IMR-90 (cell line): ENCODE results near the gene BTD. TPM values are rescaled to one million over a fixed set of nuclear protein-coding genes. Genes with fewer than 3 reads are reported as not detected.
A peak's percentile ranks its signal among the peaks of the same experiment; 100 is the strongest.

ENCODE experiments used
- ATAC-seq: fragments of 200-7000 bp; cut with Tn5 transposase; 2 replicates; pipeline ENCODE4 v1.9.1; 2020; ENCODE audit warnings: low read depth, mild to moderate bottlenecking, moderate library complexity
- BruUV-seq: library from RNA; stranded (reverse); fragments of 400-500 nt; replicated peaks from 2 replicates; lab custom pipeline; 2021; lab: Mats Ljungman, UMichigan
- CTCF ChIA-PET: fragments of 300-600 bp; formaldehyde crosslinking; extraction: SDS; loops from one replicate; lab custom pipeline; 2021; ENCODE audit warnings: antibody characterized with exemption; lab: Yijun Ruan, JAX
- POLR2A ChIA-PET: fragments of 300-600 bp; sonication (Branson Sonifier 250); formaldehyde crosslinking; loops from one replicate; lab custom pipeline; 2022; ENCODE audit warnings: antibody characterized with exemption; ENCODE audit not compliant: unreplicated experiment; lab: Charles Lee
- DNase-seq: peaks from one replicate; pipeline ENCODE4 v3.0.0; 2013
- H2AFZ ChIP-seq: replicated peaks from 2 replicates; pipeline ENCODE3; 2013; ENCODE audit warnings: low read length, mild to moderate bottlenecking; ENCODE audit not compliant: poor library complexity
- H2AK5ac ChIP-seq: 2 replicates; pipeline ENCODE4 v1.6.1; 2013; ENCODE audit warnings: low read depth, low read length, inconsistent platforms
- H2AK9ac ChIP-seq: replicated peaks from 2 replicates; pipeline ENCODE3; 2013; ENCODE audit warnings: mild to moderate bottlenecking, low read depth, low read length, moderate library complexity; ENCODE audit not compliant: poor library complexity
- H2BK120ac ChIP-seq: 2 replicates; pipeline ENCODE4 v1.6.1; 2013; ENCODE audit warnings: low read depth, low read length, inconsistent platforms
- H2BK15ac ChIP-seq: 3 replicates; pipeline ENCODE4 v1.6.1; 2013; ENCODE audit warnings: low read depth, low read length, inconsistent platforms
- H2BK20ac ChIP-seq: 2 replicates; pipeline ENCODE4 v1.6.1; 2013; ENCODE audit warnings: low read depth, mild to moderate bottlenecking, inconsistent platforms, low read length, moderate library complexity
- H2BK5ac ChIP-seq: 2 replicates; pipeline ENCODE4 v1.6.1; 2013; ENCODE audit warnings: mild to moderate bottlenecking, low read depth, low read length, inconsistent platforms; ENCODE audit not compliant: poor library complexity, severe bottlenecking
- H3K14ac ChIP-seq: replicated peaks from 2 replicates; pipeline ENCODE4 v1.6.1; 2013; ENCODE audit warnings: low read depth, low read length, inconsistent platforms
- H3K18ac ChIP-seq: 2 replicates; pipeline ENCODE4 v1.6.1; 2013; ENCODE audit warnings: low read depth, low read length, control low read depth
- H3K23ac ChIP-seq: 2 replicates; pipeline ENCODE4 v1.6.1; 2013; ENCODE audit warnings: low read depth, low read length, inconsistent platforms
- H3K27ac ChIP-seq: 2 replicates; pipeline ENCODE4 v1.5.1; 2013; ENCODE audit warnings: mild to moderate bottlenecking, control low read depth, low read length; ENCODE audit not compliant: insufficient read depth
- H3K27me3 ChIP-seq: 2 replicates; pipeline ENCODE4 v1.6.1; 2013; ENCODE audit warnings: low read length; ENCODE audit not compliant: control insufficient read depth, insufficient read depth
- H3K36me3 ChIP-seq: 2 replicates; pipeline ENCODE4 v1.6.1; 2013; ENCODE audit warnings: low read length, mixed read lengths; ENCODE audit not compliant: control insufficient read depth, insufficient read depth
- H3K4ac ChIP-seq: 2 replicates; pipeline ENCODE4 v1.6.1; 2013; ENCODE audit warnings: low read depth, low read length, inconsistent platforms
- H3K4me1 ChIP-seq: 2 replicates; pipeline ENCODE4 v1.6.1; 2013; ENCODE audit warnings: low read length, mixed read lengths; ENCODE audit not compliant: control insufficient read depth, insufficient read depth
- H3K4me2 ChIP-seq: 2 replicates; pipeline ENCODE4 v1.6.1; 2013; ENCODE audit warnings: low read depth, mild to moderate bottlenecking, control low read depth, low read length, moderate library complexity
- H3K4me3 ChIP-seq: 2 replicates; pipeline ENCODE4 v1.5.1; 2013; ENCODE audit warnings: low read depth, mild to moderate bottlenecking, control low read depth, low read length, moderate library complexity; ENCODE audit not compliant: insufficient read depth
- H3K56ac ChIP-seq: 2 replicates; pipeline ENCODE4 v1.6.1; 2013; ENCODE audit warnings: low read length, inconsistent platforms; ENCODE audit not compliant: insufficient read depth; ENCODE audit errors: extremely low read depth
- H3K79me1 ChIP-seq, 2 experiments: 2 replicates each; pipeline ENCODE4 v1.6.1; 2013; ENCODE audit warnings: low read length in 2 of 2, inconsistent platforms in 1 of 2, low read depth in 1 of 2
- H3K9ac ChIP-seq: 2 replicates; pipeline ENCODE4 v1.6.1; 2013; ENCODE audit warnings: low read depth, low read length, control low read depth
- H3K9me1 ChIP-seq: 2 replicates; pipeline ENCODE4 v1.6.1; 2013; ENCODE audit warnings: low read length, inconsistent platforms; ENCODE audit not compliant: insufficient read depth
- H3K9me3 ChIP-seq: 2 replicates; pipeline ENCODE4 v1.6.1; 2013; ENCODE audit warnings: low read length; ENCODE audit not compliant: control insufficient read depth, insufficient read depth
- H4K20me1 ChIP-seq: 2 replicates; pipeline ENCODE4 v1.6.1; 2013; ENCODE audit warnings: low read length, inconsistent platforms; ENCODE audit not compliant: insufficient read depth
- H4K5ac ChIP-seq: 2 replicates; pipeline ENCODE4 v1.6.1; 2013; ENCODE audit warnings: mild to moderate bottlenecking, low read depth, low read length, control low read depth
- H4K8ac ChIP-seq, 2 experiments: 2 replicates each; pipeline ENCODE4 v1.6.1; 2013; ENCODE audit warnings: low read depth in 2 of 2, low read length in 2 of 2, control low read depth in 1 of 2, inconsistent platforms in 1 of 2
- H4K91ac ChIP-seq: 2 replicates; pipeline ENCODE4 v1.6.1; 2013; ENCODE audit warnings: low read depth, low read length, inconsistent platforms; ENCODE audit not compliant: insufficient read depth
- BHLHE40 ChIP-seq: fragments of 150-350 bp; IDR thresholded peaks from 2 replicates; pipeline ENCODE4 v1.6.1; 2016; ENCODE audit warnings: mild to moderate bottlenecking, low read depth, low read length
- CEBPB ChIP-seq: IDR thresholded peaks from 2 replicates; pipeline ENCODE4 v1.6.1; 2012; ENCODE audit warnings: low read depth, low read length, improper control_type of control experiment
- CHD1 ChIP-seq: IDR thresholded peaks from 2 replicates; pipeline ENCODE4 v1.6.1; 2012; ENCODE audit warnings: low read depth, low read length, improper control_type of control experiment
- FOS ChIP-seq: fragments of 150-350 bp; IDR thresholded peaks from 2 replicates; pipeline ENCODE4 v1.6.1; 2016; ENCODE audit warnings: low read depth, low read length
- MAFK ChIP-seq: IDR thresholded peaks from 2 replicates; pipeline ENCODE4 v1.6.1; 2012; ENCODE audit warnings: low read depth, low read length, improper control_type of control experiment
- MAZ ChIP-seq: IDR thresholded peaks from 2 replicates; pipeline ENCODE4 v1.6.1; 2012; ENCODE audit warnings: low read depth, mild to moderate bottlenecking, low read length, improper control_type of control experiment, moderate library complexity, borderline replicate concordance
- MXI1 ChIP-seq: IDR thresholded peaks from 2 replicates; pipeline ENCODE4 v1.6.1; 2012; ENCODE audit warnings: low read depth, mild to moderate bottlenecking, low read length, moderate library complexity, borderline replicate concordance
- POLR2A ChIP-seq: IDR thresholded peaks from 2 replicates; pipeline ENCODE4 v1.6.1; 2012; ENCODE audit warnings: mild to moderate bottlenecking, low read depth, low read length
- RAD21 ChIP-seq: IDR thresholded peaks from 2 replicates; pipeline ENCODE4 v1.6.1; 2012; ENCODE audit warnings: low read length, improper control_type of control experiment
- RCOR1 ChIP-seq: IDR thresholded peaks from 2 replicates; pipeline ENCODE4 v1.6.1; 2012; ENCODE audit warnings: mild to moderate bottlenecking, low read length, improper control_type of control experiment; ENCODE audit not compliant: insufficient replicate concordance
- RFX5 ChIP-seq: IDR thresholded peaks from 2 replicates; pipeline ENCODE4 v1.8.0; 2012; ENCODE audit warnings: low read depth, mild to moderate bottlenecking, low read length, moderate library complexity
- WGBS, 2 experiments: methylation state at CpG; one replicate each; pipeline versions ENCODE4 v1.1.5 to v1.1.7; 2013; ENCODE audit warnings: missing lambda C conversion rate in 2 of 2; ENCODE audit not compliant: insufficient read length in 1 of 2; ENCODE audit errors: extremely low coverage in 2 of 2; 5-methylcytosine and 5-hydroxymethylcytosine counted together
- dilution Hi-C: fragments of 300-500 bp; cut with HindIII; formaldehyde crosslinking; loops from one replicate; pipeline ENCODE4 v1.14.3; 2018; ENCODE audit warnings: low sequenced_read_pairs; ENCODE audit not compliant: unreplicated experiment
- in situ Hi-C: fragments of 300-500 bp; cut with MboI; formaldehyde crosslinking; loops from 3 replicates; pipeline ENCODE4 v1.14.3; 2019; ENCODE audit warnings: low sequenced_read_pairs, inconsistent platforms, mixed read lengths
- intact Hi-C: fragments of 100-400 bp; cut with micrococcal nuclease; formaldehyde crosslinking; loops from 2 replicates; pipeline ENCODE4 v1.10.0; 2022
- polyA plus RNA-seq, 3 experiments: library from polyadenylated mRNA; depleted of rRNA; stranded (reverse); fragments of >200 nt; gene quantifications; 2 replicates each; pipeline ENCODE4 v1.2.3, GENCODE V29; 2012; ENCODE audit warnings: low replicate concordance in 1 of 3
- total RNA-seq: library from RNA; depleted of rRNA; stranded (reverse); fragments of >200 nt; gene quantifications from 2 replicates; pipeline ENCODE4 v1.2.3, GENCODE V29; 2012
- TF ChIP-seq, protein P1 (sequence below): conservative IDR thresholded peaks from 2 replicates; pipeline ENCODE4 v1.5.1; 2012; ENCODE audit warnings: mild to moderate bottlenecking, low read depth, low read length, improper control_type of control experiment
- TF ChIP-seq, protein P2 (sequence below): fragments of 150-350 bp; IDR thresholded peaks from 2 replicates; pipeline ENCODE4 v1.6.1; 2016; ENCODE audit warnings: low read depth, mild to moderate bottlenecking, low read length, moderate library complexity, borderline replicate concordance

Gene BTD
- total and polyA plus RNA-seq, 2 of the 4 experiments (the other 2 are of a cell fraction) = 14.8 to 21.1 TPM

DNA sequence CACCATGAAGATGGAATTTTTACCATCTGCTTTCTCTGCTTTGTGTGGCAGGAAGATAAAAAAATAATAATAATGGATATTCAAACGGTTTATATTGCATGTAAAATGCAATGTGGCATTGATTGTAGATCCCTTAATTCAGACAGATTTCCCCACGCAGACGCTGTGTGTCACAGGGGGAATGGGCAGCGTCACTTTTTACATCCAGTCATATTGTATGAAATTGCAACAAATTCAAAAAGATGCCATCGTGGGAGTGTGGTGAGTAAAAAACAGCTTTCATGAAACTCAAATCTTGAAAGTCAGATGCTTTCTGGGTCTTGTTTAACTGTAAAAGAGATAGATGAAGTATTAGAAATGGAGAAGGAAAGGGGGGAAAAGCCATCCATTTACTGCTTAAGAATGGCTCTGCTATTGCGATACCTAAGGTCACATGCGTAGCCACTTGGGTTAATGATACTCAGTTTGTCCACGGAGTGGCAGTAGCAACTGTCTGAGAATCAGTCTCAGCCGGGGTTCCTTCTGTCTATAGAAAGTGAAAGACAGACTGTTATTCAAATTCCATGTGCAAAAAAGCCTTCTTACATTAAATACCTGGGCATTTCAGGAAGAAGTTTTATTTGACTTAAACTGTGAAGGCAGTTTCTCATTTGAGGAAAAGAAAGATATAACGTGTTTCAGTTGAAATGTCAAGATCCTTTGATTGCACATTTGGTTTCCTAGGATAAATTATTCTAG is 28.5 kb downstream of the BTD start:
- H3K4me2 ChIP-seq = peak overlapping the region; percentile 98
- peaks cover 22% of the 10 kb centered on the region for H3K4me1 ChIP-seq
- peak overlapping the region; percentile 68; the same call in 1 of the 2 replicates for H3K14ac ChIP-seq
- H2AK5ac ChIP-seq = peak overlapping the region; percentile 12; the same call in 1 of the 2 replicates
- H3K9me3 ChIP-seq = no peaks in the 10 kb centered on the region
- no peaks in the 10 kb centered on the region for H3K27me3 ChIP-seq
- H2BK20ac ChIP-seq = peak overlapping the region; percentile 64; the same call in 1 of the 2 replicates
- no CpG with 5 or more reads among the region's 10 CpGs for WGBS, 2 experiments
- H3K9me1 ChIP-seq = peaks cover 12% of the 10 kb centered on the region
- H4K8ac ChIP-seq = peak overlapping the region; percentile 50 to 65; a peak in 2 of 4 replicates
- peak overlapping the region; percentile 52; the same call in 1 of the 2 replicates for H3K18ac ChIP-seq
- peak overlapping the region; percentile 10; the same call in 1 of the 2 replicates for H3K27ac ChIP-seq
- no peaks in the 10 kb centered on the region for H3K36me3 ChIP-seq
- peak overlapping the region; percentile 97 for H2BK5ac ChIP-seq
- no peak overlapping the region for H2AFZ ChIP-seq
- peak overlapping the region; percentile 97 for H2BK120ac ChIP-seq
- CTCF ChIA-PET = interaction anchor here (0.7 to 1.8 kb wide), 5 partner anchors 34 to 609 kb away, joined by 3 to 8 read pairs (median 5); no protein-coding TSS in a partner anchor
- intact Hi-C loops = loop anchor here (1.0 to 10.0 kb wide), 5 partner anchors 41 to 615 kb away; partner anchors contain the start of gene ANKRD28
- no TSS peak for BruUV-seq
- DNase-seq (peak; percentile 89), ATAC-seq (peak; percentile 80)
- dilution Hi-C loops = no loop called here
- peak overlapping the region; percentile 54; the same call in 1 of the 2 replicates for H4K91ac ChIP-seq
- in situ Hi-C loops = loop anchor here (25.0 kb wide), 2 partner anchors 432 to 607 kb away; no protein-coding TSS in a partner anchor
- peaks cover 9 to 22% of the 10 kb centered on the region in 2 experiments; a peak in 2 of 4 replicates for H3K79me1 ChIP-seq
- H3K4ac ChIP-seq = peak overlapping the region; percentile 56
- H2AK9ac ChIP-seq = no peak overlapping the region
- H3K4me3 ChIP-seq = peak overlapping the region; percentile 46; the same call in 1 of the 2 replicates
- H4K5ac ChIP-seq = peak overlapping the region; percentile 29; the same call in 1 of the 2 replicates
- peak overlapping the region; percentile 27; the same call in 1 of the 2 replicates for H3K23ac ChIP-seq
- POLR2A ChIA-PET = no interaction called here
- H2BK15ac ChIP-seq = peak overlapping the region; percentile 40; the same call in 2 of the 3 replicates
- H3K56ac ChIP-seq = peak overlapping the region; percentile 92
- H4K20me1 ChIP-seq = no peaks in the 10 kb centered on the region
- H3K9ac ChIP-seq = peak overlapping the region; percentile 80; the same call in 1 of the 2 replicates
- TF ChIP-seq MAFK (no peak), MXI1 (peak; percentile 60; the same call in 1 of the 2 replicates), RAD21 (peak; percentile 91), CEBPB (peak; percentile 83), CHD1 (peak; percentile 50; the same call in 1 of the 2 replicates), BHLHE40 (peak; percentile 27; the same call in 1 of the 2 replicates), RCOR1 (no peak), POLR2A (peak; percentile 39; the same call in 1 of the 2 replicates), MAZ (no peak), FOS (no peak), RFX5 (no peak)
- TF ChIP-seq, protein P1, sequence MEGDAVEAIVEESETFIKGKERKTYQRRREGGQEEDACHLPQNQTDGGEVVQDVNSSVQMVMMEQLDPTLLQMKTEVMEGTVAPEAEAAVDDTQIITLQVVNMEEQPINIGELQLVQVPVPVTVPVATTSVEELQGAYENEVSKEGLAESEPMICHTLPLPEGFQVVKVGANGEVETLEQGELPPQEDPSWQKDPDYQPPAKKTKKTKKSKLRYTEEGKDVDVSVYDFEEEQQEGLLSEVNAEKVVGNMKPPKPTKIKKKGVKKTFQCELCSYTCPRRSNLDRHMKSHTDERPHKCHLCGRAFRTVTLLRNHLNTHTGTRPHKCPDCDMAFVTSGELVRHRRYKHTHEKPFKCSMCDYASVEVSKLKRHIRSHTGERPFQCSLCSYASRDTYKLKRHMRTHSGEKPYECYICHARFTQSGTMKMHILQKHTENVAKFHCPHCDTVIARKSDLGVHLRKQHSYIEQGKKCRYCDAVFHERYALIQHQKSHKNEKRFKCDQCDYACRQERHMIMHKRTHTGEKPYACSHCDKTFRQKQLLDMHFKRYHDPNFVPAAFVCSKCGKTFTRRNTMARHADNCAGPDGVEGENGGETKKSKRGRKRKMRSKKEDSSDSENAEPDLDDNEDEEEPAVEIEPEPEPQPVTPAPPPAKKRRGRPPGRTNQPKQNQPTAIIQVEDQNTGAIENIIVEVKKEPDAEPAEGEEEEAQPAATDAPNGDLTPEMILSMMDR = peak; percentile 84
- TF ChIP-seq, protein P2, sequence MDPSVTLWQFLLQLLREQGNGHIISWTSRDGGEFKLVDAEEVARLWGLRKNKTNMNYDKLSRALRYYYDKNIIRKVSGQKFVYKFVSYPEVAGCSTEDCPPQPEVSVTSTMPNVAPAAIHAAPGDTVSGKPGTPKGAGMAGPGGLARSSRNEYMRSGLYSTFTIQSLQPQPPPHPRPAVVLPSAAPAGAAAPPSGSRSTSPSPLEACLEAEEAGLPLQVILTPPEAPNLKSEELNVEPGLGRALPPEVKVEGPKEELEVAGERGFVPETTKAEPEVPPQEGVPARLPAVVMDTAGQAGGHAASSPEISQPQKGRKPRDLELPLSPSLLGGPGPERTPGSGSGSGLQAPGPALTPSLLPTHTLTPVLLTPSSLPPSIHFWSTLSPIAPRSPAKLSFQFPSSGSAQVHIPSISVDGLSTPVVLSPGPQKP = no peak
